Sigmoid colon (tissue), 4 donors: ENCODE results near the gene CLMN.

Source experiments
- POLR2AphosphoS5 ChIP-seq, 4 donors: sonication (generic); formaldehyde crosslinking; IDR thresholded peaks; one replicate each; pipeline ENCODE4 v1.6.1; 2017; ENCODE audit warnings: antibody characterized with exemption in 4 of 4
- TF ChIP-seq, protein P1 (sequence below), 4 experiments: fragments of 450-650 bp in 3 of 4; fragments of 200-600 bp in 1 of 4; IDR thresholded peaks; one replicate each; pipeline ENCODE4 v1.5.1; 2016 to 2019; ENCODE audit warnings: antibody characterized with exemption in 4 of 4, mild to moderate bottlenecking in 3 of 4, moderate library complexity in 2 of 4

DNA sequence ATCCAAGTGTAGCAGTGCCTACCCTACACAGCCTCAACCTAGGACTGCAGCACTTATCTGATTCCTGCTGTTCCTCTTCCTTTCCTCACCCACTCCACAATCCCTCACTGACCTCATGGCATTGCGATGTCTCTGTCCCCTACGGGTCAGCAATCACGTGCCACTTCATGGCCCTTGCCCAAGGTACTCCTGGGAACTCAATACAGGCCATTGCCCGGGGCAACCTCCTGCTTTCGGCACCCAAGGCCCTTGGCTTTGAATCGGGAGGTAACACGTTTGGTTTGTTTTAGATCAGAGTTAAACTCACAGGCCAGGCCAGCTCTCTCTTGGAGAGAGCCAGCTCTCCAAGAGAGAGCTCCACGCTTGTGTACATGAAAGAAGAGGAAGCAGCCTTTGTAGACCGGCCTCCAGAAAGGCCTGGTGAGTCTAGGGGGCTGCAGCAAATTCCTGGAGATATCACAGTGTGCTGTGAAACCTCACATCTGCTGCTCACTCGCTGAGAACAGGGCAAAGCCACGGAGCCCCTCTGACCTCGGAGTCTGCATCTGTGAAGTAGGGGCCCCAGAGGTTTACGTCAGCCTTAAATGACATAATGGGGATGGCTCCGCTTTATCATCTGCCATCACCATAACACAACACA, 12.2 kb downstream of the CLMN start:
- TF ChIP-seq, protein P1, sequence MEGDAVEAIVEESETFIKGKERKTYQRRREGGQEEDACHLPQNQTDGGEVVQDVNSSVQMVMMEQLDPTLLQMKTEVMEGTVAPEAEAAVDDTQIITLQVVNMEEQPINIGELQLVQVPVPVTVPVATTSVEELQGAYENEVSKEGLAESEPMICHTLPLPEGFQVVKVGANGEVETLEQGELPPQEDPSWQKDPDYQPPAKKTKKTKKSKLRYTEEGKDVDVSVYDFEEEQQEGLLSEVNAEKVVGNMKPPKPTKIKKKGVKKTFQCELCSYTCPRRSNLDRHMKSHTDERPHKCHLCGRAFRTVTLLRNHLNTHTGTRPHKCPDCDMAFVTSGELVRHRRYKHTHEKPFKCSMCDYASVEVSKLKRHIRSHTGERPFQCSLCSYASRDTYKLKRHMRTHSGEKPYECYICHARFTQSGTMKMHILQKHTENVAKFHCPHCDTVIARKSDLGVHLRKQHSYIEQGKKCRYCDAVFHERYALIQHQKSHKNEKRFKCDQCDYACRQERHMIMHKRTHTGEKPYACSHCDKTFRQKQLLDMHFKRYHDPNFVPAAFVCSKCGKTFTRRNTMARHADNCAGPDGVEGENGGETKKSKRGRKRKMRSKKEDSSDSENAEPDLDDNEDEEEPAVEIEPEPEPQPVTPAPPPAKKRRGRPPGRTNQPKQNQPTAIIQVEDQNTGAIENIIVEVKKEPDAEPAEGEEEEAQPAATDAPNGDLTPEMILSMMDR (IDR thresholded peaks at IDR 0.05): no peak
- no peak for TF ChIP-seq POLR2AphosphoS5 (IDR thresholded peaks at IDR 0.05)
